K562 (cell line): ENCODE results near the gene C1QTNF6. TPM values are rescaled to one million over a fixed set of nuclear protein-coding genes. Genes with fewer than 3 reads are reported as not detected.

Experiments
- CBFA2T2 ChIP-seq: fragments of 450-650 bp; conservative IDR thresholded peaks from 2 replicates; pipeline ENCODE4 v1.6.1; 2017; ENCODE audit warnings: mild to moderate bottlenecking
- CTCF ChIP-seq, 3 experiments: IDR thresholded peaks in 2 of 3; conservative IDR thresholded peaks in 1 of 3; 2 replicates each; pipeline ENCODE4 v1.5.1; 2011 to 2012; ENCODE audit warnings: low read length in 3 of 3, mild to moderate bottlenecking in 3 of 3, control low read depth in 2 of 3, improper control_type of control experiment in 1 of 3, inconsistent platforms in 1 of 3, low read depth in 1 of 3, mixed read lengths in 1 of 3, moderate library complexity in 1 of 3; ENCODE audit not compliant: insufficient read depth in 2 of 3
- FOXM1 ChIP-seq, 2 experiments: fragments of 450-650 bp in 1 of 2; sonication (generic) in 1 of 2; formaldehyde crosslinking in 1 of 2; IDR thresholded peaks; 2 replicates each; pipeline versions ENCODE4 v1.6.1 to v1.9.0; 2017 to 2022; ENCODE audit warnings: low read depth in 2 of 2, mild to moderate bottlenecking in 2 of 2, missing genetic modification reagents in 1 of 2, moderate library complexity in 1 of 2
- FOXO4 ChIP-seq: fragments of 450-650 bp; formaldehyde crosslinking; IDR thresholded peaks from 2 replicates; pipeline ENCODE4 v1.4.0; 2020; ENCODE audit warnings: mild to moderate bottlenecking, moderate library complexity
- GABPA ChIP-seq: fragments of 200-800 bp; sonication (Bioruptor generic); conservative IDR thresholded peaks from 2 replicates; pipeline ENCODE4 v1.6.1; 2016; ENCODE audit warnings: low read depth, missing genetic modification characterization, missing compliant biosample characterization
- HDAC8 ChIP-seq: fragments of 450-650 bp; IDR thresholded peaks from 2 replicates; pipeline ENCODE4 v1.6.1; 2016; ENCODE audit warnings: mild to moderate bottlenecking, missing genetic modification characterization, moderate library complexity, missing compliant biosample characterization
- HNRNPUL1 ChIP-seq: fragments of 200-400 bp; formaldehyde crosslinking; IDR thresholded peaks from 2 replicates; pipeline ENCODE4 v1.6.1; 2017; ENCODE audit warnings: low read length
- KLF1 ChIP-seq: fragments of 450-650 bp; IDR thresholded peaks from 2 replicates; pipeline ENCODE4 v1.6.1; 2016; ENCODE audit warnings: missing genetic modification characterization, missing compliant biosample characterization
- LARP7 ChIP-seq: fragments of 450-650 bp; IDR thresholded peaks from 2 replicates; pipeline ENCODE4 v1.6.1; 2016
- MAZ ChIP-seq, 2 experiments: fragments of 450-650 bp in 1 of 2; sonication (generic) in 1 of 2; formaldehyde crosslinking; IDR thresholded peaks in 1 of 2; conservative IDR thresholded peaks in 1 of 2; 2 replicates each; pipeline versions ENCODE4 v1.4.0 to v1.5.0; 2020; ENCODE audit warnings: mild to moderate bottlenecking in 1 of 2, missing genetic modification reagents in 1 of 2
- MXI1 ChIP-seq: IDR thresholded peaks from 2 replicates; pipeline ENCODE4 v1.6.1; 2011; ENCODE audit warnings: low read depth, mild to moderate bottlenecking, improper control_type of control experiment, low read length
- NFE2L1 ChIP-seq: fragments of 450-650 bp; IDR thresholded peaks from 2 replicates; pipeline ENCODE4 v1.6.1; 2016; ENCODE audit warnings: missing genetic modification characterization, low read depth, mild to moderate bottlenecking, missing compliant biosample characterization, moderate library complexity, borderline replicate concordance
- NFIC ChIP-seq: fragments of 450-650 bp; IDR thresholded peaks from 2 replicates; pipeline ENCODE4 v1.6.1; 2017; ENCODE audit warnings: mild to moderate bottlenecking, inconsistent platforms
- SUPT5H ChIP-seq: fragments of 450-650 bp; IDR thresholded peaks from 2 replicates; pipeline ENCODE4 v1.6.1; 2016
- TRIM25 ChIP-seq: fragments of 450-650 bp; IDR thresholded peaks from 2 replicates; pipeline ENCODE4 v1.7.0; 2016; ENCODE audit warnings: borderline replicate concordance
- ZBTB11 ChIP-seq, 3 experiments: fragments of 200-800 bp in 1 of 3; fragments of 250-450 bp in 1 of 3; fragments of 450-650 bp in 1 of 3; sonication (Bioruptor Pico) in 1 of 3; sonication (Bioruptor generic) in 1 of 3; formaldehyde crosslinking in 1 of 3; IDR thresholded peaks; 2 replicates each; pipeline versions ENCODE4 v1.6.1 to v1.8.0; 2016 to 2022; ENCODE audit warnings: mild to moderate bottlenecking in 2 of 3, missing genetic modification characterization in 2 of 3, missing compliant biosample characterization in 1 of 3, moderate library complexity in 1 of 3
- ZC3H11A ChIP-seq: IDR thresholded peaks from 2 replicates; pipeline ENCODE4 v1.6.1; 2012; ENCODE audit warnings: low read depth, low read length, improper control_type of control experiment
- ZFPM2 ChIP-seq: fragments of 250-450 bp; sonication (Bioruptor Pico); IDR thresholded peaks from 2 replicates; pipeline ENCODE4 v1.5.1; 2022; ENCODE audit warnings: mild to moderate bottlenecking
- ZNF121 ChIP-seq: sonication (generic); formaldehyde crosslinking; conservative IDR thresholded peaks from 2 replicates; pipeline ENCODE4 v1.8.0; 2022; ENCODE audit warnings: missing genetic modification reagents
- ZNF184 ChIP-seq: sonication (generic); formaldehyde crosslinking; IDR thresholded peaks from 2 replicates; pipeline ENCODE4 v1.5.0; 2020; ENCODE audit warnings: missing genetic modification reagents
- ZNF445 ChIP-seq: fragments of 250-450 bp; sonication (Bioruptor Pico); IDR thresholded peaks from 2 replicates; pipeline ENCODE4 v1.4.0; 2020; ENCODE audit warnings: low read depth, mild to moderate bottlenecking, moderate library complexity
- polyA plus RNA-seq, 8 experiments: library from polyadenylated mRNA; depleted of rRNA in 4 of 8; stranded (reverse) in 5 of 8; unstranded in 3 of 8; fragments of >200 nt; fragmentation: Nextera tagmentation in 2 of 8; fragmentation: Illumina TruSeq in 1 of 8; extraction: Ambion mirVana in 2 of 8; extraction: Trizol in 1 of 8; gene quantifications; 2 replicates each; pipeline versions ENCODE4 v1.2.1 to v1.2.3, GENCODE V29; 2011 to 2014; ENCODE audit warnings: inconsistent platforms in 1 of 8, missing spikeins in 1 of 8
- total RNA-seq, 7 experiments: library from RNA; depleted of rRNA in 6 of 7; stranded (reverse); fragments of >200 nt in 6 of 7; fragmentation: Illumina TruSeq in 2 of 7; extraction: Trizol in 2 of 7; gene quantifications; 2 replicates each; pipeline versions ENCODE4 v1.2.1 to v1.2.3, GENCODE V29; 2011 to 2021; ENCODE audit warnings: low replicate concordance in 1 of 7

The C1QTNF6 gene
- total and polyA plus RNA-seq, 9 of the 15 experiments (the other 6 are each of a cell fraction or from before 2014, with no cell fraction given), result 0.18 to 0.92 (median 0.55) TPM

GRCh38 chr22:37199760-37200108 is 11.7 kb upstream of the C1QTNF6 start (continued):
- TF ChIP-seq ZNF184 (CRISPR knock-in tag) (no peak), LARP7 (no peak), CBFA2T2 (no peak), ZBTB11 (CRISPR knock-in tag; IDR thresholded peaks at IDR 0.05) (no peak), ZNF445 (CRISPR knock-in tag) (no peak), MAZ (CRISPR knock-in tag; conservative IDR thresholded peaks at IDR 0.05 in 1 of 2, IDR thresholded peaks at IDR 0.05 in 1 of 2) (0 out of 4 replicates have a peak, but pooled peaks of 1 of the 2 experiments have one; percentile 0), ZFPM2 (CRISPR knock-in tag) (no peak), FOXM1 (IDR thresholded peaks at IDR 0.05; ENCODE audit: low read depth) (no peak), FOXM1 (CRISPR knock-in tag; IDR thresholded peaks at IDR 0.05; ENCODE audit: low read depth) (no peak), NFE2L1 (tag) (no peak), MXI1 (no peak), ZNF121 (CRISPR knock-in tag) (no peak), HDAC8 (tag) (0 out of 2 replicates have a peak, but pooled peaks have one; percentile 63), KLF1 (tag) (no peak), FOXO4 (CRISPR knock-in tag) (no peak), ZC3H11A (no peak), CTCF (IDR thresholded peaks at IDR 0.05 in 2 of 3, conservative IDR thresholded peaks at IDR 0.05 in 1 of 3; ENCODE audit: insufficient read depth in 2 of 3, low read depth in 1 of 3, low read length in 3 of 3) (peak in 1 of 3 experiments; percentile 19; a peak in 1 of 6 replicates), HNRNPUL1 (no peak), SUPT5H (no peak), GABPA (tag) (no peak), TRIM25 (no peak), NFIC (peak; percentile 31)
